CD4-positive, CD25-positive, alpha-beta regulatory T cell (primary cell): ENCODE data around the gene TRUB1. TPM values are rescaled to one million over a fixed set of nuclear protein-coding genes. Genes with fewer than 3 reads are reported as not detected.

Experiments used
- ATAC-seq, 2 donors: fragments of 150-1000 bp; cut with Tn5 transposase; one replicate each; pipeline ENCODE4 v1.10.0; 2021; ENCODE audit warnings: low read depth in 2 of 2, moderate number of reproducible peaks in 2 of 2, moderate library complexity in 1 of 2
- DNase-seq, 3 donors: peaks; one replicate each; pipeline versions ENCODE4 v3.0.0 to v3.0.0-alpha.2; 2012 to 2022; ENCODE audit warnings: mixed read lengths in 1 of 3
- H3K27ac ChIP-seq: one replicate; pipeline ENCODE4 v1.7.0; 2013; ENCODE audit warnings: mild to moderate bottlenecking, low read length; ENCODE audit not compliant: insufficient read depth, poor library complexity, severe bottlenecking
- H3K27me3 ChIP-seq: one replicate; pipeline ENCODE4 v1.7.0; 2013; ENCODE audit warnings: low read length; ENCODE audit not compliant: control insufficient read depth, insufficient read depth
- H3K36me3 ChIP-seq: one replicate; pipeline ENCODE4 v1.7.0; 2013; ENCODE audit warnings: mild to moderate bottlenecking, low read length, moderate library complexity; ENCODE audit not compliant: control insufficient read depth, insufficient read depth
- H3K4me1 ChIP-seq: 2 replicates; pipeline ENCODE4 v1.7.0; 2013; ENCODE audit warnings: mild to moderate bottlenecking, low read length; ENCODE audit not compliant: insufficient read depth, control insufficient read depth, poor library complexity, severe bottlenecking
- H3K4me3 ChIP-seq: one replicate; pipeline ENCODE4 v1.7.0; 2013; ENCODE audit warnings: low read depth, mild to moderate bottlenecking, low read length, moderate library complexity
- H3K9me3 ChIP-seq, 2 experiments: 1 replicate in 1 of 2; 2 replicates in 1 of 2; pipeline ENCODE4 v1.7.0; 2013; ENCODE audit warnings: low read length in 2 of 2, mild to moderate bottlenecking in 1 of 2, moderate library complexity in 1 of 2; ENCODE audit not compliant: control insufficient read depth in 2 of 2
- H3K27ac Mint-ChIP-seq, 3 donors: one replicate each; pipeline ENCODE4 v1.8.0; 2020 to 2022; ENCODE audit warnings: mild to moderate bottlenecking in 3 of 3, mixed read lengths in 3 of 3, moderate library complexity in 2 of 3
- H3K27me3 Mint-ChIP-seq: one replicate; pipeline ENCODE4 v1.8.0; 2022; ENCODE audit warnings: mild to moderate bottlenecking, mixed read lengths
- H3K36me3 Mint-ChIP-seq: one replicate; pipeline ENCODE4 v1.8.0; 2020; ENCODE audit warnings: mixed read lengths
- H3K4me1 Mint-ChIP-seq, 4 donors: one replicate each; pipeline ENCODE4 v1.8.0; 2020 to 2022; ENCODE audit warnings: mixed read lengths in 4 of 4, mild to moderate bottlenecking in 1 of 4
- H3K4me3 Mint-ChIP-seq, 4 donors: one replicate each; pipeline ENCODE4 v1.8.0; 2020 to 2022; ENCODE audit warnings: mild to moderate bottlenecking in 4 of 4, mixed read lengths in 4 of 4, moderate library complexity in 3 of 4
- H3K9me3 Mint-ChIP-seq, 7 donors: one replicate each; pipeline ENCODE4 v1.8.0; 2020 to 2022; ENCODE audit warnings: mixed read lengths in 7 of 7, mild to moderate bottlenecking in 3 of 7, moderate library complexity in 2 of 7
- polyA plus RNA-seq, 4 donors: library from polyadenylated mRNA; unstranded; fragments of 300-500 nt; fragmentation: Illumina TruSeq; gene quantifications; one replicate each; pipeline ENCODE4 v1.2.3, GENCODE V29; 2021
- total RNA-seq: library from RNA; stranded (reverse); gene quantifications from one replicate; pipeline ENCODE4 v1.2.3, GENCODE V29; 2022

The TRUB1 gene
- total and polyA plus RNA-seq, 5 donors from 2014 or later = 7.4 to 12.1 (median 8.0) TPM

DNA sequence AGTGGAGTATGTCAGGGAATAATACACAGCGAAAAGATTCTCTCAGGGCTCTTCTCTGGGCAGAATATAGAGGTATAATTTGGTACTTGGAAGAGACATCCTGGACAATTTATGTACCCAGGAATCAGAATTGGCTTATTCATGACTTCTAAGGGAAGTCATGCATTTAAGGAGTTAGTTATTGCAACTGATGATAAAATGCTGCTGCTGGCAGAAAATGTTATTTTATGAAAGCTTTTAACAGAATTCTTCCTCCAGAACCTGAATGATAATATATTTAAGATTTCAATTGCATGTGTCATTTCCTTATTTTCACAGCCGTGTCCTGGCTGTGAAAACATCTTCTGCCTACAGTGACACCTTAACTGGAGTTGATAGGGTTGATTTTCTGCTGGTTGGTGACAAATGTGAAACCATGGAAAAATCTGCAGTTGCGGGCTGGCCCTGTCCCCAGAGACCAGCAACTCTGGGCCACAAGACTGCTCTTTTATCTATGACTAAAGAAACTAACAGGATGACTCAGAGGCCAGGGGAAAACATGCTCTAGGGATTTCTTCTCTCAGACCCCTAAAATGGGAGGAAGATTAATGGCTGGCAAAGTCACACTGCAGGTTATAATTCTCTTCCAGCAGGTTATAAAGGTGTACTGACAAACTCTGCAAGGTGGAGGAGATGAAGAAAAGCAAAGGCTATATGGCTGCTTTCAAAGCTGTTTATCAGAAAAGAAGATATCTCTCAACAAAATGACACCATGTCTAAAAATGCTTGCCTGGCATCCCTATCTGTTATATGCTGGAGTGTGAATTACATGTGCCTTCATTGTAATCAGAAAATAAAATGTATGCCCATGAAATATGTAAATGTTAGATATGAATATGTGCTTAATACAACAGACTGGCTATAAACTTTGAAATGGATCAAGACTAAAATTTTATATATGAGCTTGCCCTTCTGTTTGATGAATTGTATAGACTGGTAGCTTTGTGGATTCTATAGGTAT, 12.1 kb upstream of the TRUB1 start:
- H3K9me3 ChIP-seq = no peaks in the 10 kb centered on the region
- ATAC-seq = no peak
- H3K4me3 ChIP-seq = no peak overlapping the region
- peak in 1 of 3 donors; percentile 54 for DNase-seq
- no peaks in the 10 kb centered on the region for H3K4me1 ChIP-seq
- no peak overlapping the region for H3K27ac Mint-ChIP-seq
- no peak overlapping the region for H3K27ac ChIP-seq
- peaks cover 0 to under 1% (median 0%) of the 10 kb centered on the region in 4 donors for H3K4me1 Mint-ChIP-seq
- no peak overlapping the region for H3K4me3 Mint-ChIP-seq
- H3K36me3 ChIP-seq = no peaks in the 10 kb centered on the region
- H3K9me3 Mint-ChIP-seq = peaks cover 0 to 3% (median 0%) of the 10 kb centered on the region in 7 donors
- H3K36me3 Mint-ChIP-seq = no peaks in the 10 kb centered on the region
- H3K27me3 ChIP-seq = peaks cover 9% of the 10 kb centered on the region
- H3K27me3 Mint-ChIP-seq = peaks cover 37% of the 10 kb centered on the region

DNA sequence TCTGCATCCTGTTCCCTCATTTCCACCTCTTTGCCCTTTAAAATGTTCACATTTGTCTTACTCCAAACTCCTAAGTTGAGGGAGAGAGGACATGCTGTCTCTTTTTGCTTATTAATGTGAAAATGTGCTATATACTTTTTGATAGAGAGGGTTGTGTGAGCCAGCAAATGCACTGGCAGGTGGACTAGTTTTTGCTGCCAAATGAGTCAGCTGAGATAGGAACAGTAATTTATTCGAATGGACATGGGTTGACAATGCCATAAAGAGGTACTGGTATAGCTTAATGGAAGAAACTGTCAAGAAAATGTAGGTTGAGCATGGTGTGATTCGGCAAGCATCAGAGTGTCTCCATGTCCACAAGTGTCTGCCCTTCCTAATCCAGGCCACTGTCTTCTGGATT, 9.2 kb upstream of the TRUB1 start:
- no peak overlapping the region for H3K4me3 ChIP-seq
- no peaks in the 10 kb centered on the region for H3K9me3 ChIP-seq
- no peaks in the 10 kb centered on the region for H3K4me1 ChIP-seq
- H3K4me1 Mint-ChIP-seq = peaks cover 0 to 1% (median 0%) of the 10 kb centered on the region in 4 donors
- H3K9me3 Mint-ChIP-seq = peaks cover 0 to 3% (median 0%) of the 10 kb centered on the region in 7 donors
- ATAC-seq (no peak), DNase-seq (no peak)
- H3K27ac ChIP-seq = no peak overlapping the region
- H3K4me3 Mint-ChIP-seq = no peak overlapping the region
- H3K27me3 Mint-ChIP-seq = peaks cover 18% of the 10 kb centered on the region
- no peaks in the 10 kb centered on the region for H3K36me3 Mint-ChIP-seq
- no peaks in the 10 kb centered on the region for H3K36me3 ChIP-seq
- H3K27me3 ChIP-seq = peaks cover 8% of the 10 kb centered on the region
- H3K27ac Mint-ChIP-seq = no peak overlapping the region

DNA sequence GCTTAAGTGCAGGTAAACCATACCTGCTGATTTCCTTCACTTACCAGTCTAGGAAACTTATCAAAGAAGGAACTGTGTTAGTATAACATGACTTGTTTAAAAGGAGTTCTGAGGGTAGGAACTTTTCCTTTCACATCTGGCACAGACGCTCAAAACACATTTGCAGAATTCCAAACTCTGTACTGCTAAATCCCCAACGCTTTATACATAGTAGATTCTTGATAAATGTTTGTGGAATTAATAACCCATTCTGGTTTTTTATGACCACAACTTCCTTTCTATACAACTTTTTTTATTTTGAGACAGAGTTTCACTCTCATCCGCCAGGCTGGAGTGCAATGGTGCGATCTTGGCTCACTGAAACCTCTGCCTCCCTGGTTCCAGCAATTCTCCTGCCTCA, 7.7 kb upstream of the TRUB1 start:
- H3K36me3 Mint-ChIP-seq = no peaks in the 10 kb centered on the region
- no peak overlapping the region for H3K27ac ChIP-seq
- no peak for ATAC-seq
- H3K27me3 Mint-ChIP-seq = peaks cover 16% of the 10 kb centered on the region
- no peaks in the 10 kb centered on the region for H3K9me3 ChIP-seq
- H3K27ac Mint-ChIP-seq = no peak overlapping the region
- H3K36me3 ChIP-seq = no peaks in the 10 kb centered on the region
- H3K27me3 ChIP-seq = peaks cover 4% of the 10 kb centered on the region
- H3K4me3 Mint-ChIP-seq = no peak overlapping the region
- no peak overlapping the region for H3K4me3 ChIP-seq
- no peak for DNase-seq
- peaks cover 0 to 1% (median 0%) of the 10 kb centered on the region in 4 donors for H3K4me1 Mint-ChIP-seq
- H3K9me3 Mint-ChIP-seq = peaks cover 0 to 3% (median 0%) of the 10 kb centered on the region in 7 donors
- H3K4me1 ChIP-seq = no peaks in the 10 kb centered on the region

DNA sequence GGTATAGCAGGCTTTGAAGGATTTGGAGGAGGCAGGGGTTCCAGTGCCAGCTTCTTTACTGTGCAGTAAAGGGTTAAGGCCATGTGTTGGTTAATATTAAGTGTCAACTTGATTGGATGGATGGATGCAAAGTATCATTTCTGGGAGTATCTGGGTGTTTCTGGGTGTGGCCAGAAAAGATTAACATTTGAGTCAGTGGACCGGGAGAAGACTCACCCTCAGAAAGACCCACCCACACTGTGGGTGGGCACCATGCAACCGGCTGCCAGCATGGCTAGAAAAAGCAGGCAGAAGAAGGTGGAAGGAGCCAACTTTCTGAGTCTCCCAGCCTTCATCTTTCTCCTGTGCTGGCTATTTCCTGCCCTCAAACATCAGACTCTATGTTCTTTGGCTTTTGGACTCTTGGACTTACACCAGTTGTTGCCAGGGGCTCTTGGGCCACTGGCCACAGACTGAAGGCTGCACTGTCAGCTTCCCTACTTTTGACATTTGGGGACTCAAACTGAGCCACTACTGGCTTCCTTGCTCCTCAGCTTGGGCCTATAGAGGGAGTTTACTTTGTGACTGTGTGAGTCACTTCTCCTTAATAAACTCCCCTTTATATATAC, 6.8 kb upstream of the TRUB1 start:
- no peak for ATAC-seq
- peaks cover 0 to 1% (median 0%) of the 10 kb centered on the region in 4 donors for H3K4me1 Mint-ChIP-seq

DNA sequence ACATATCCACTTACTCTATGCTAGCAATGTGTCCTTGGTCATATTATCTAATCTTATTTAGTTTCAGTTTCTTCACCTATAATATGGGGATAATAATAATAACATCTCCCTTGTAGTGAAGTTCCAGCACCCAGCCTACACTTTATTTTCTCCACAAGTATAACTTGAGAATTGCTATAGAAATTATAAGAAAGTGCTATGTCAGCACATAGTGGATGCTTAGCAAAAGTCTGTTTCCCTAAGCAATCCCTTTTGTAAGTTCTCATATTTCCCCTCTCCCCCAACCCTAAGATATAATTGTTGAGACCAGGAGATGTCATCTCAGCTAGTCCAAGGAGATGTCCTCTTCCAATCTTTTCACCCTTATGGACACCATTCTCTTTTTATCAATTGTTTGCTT, 5.8 kb upstream of the TRUB1 start:
- Histone ChIP-seq H3K27ac (no peak overlapping the region), H3K36me3 (no peaks in the 10 kb centered on the region), H3K4me3 (no peak overlapping the region), H3K27me3 (peaks cover 2% of the 10 kb centered on the region), H3K4me1 (no peaks in the 10 kb centered on the region), H3K9me3 (no peaks in the 10 kb centered on the region)
- H3K4me3 Mint-ChIP-seq = no peak overlapping the region
- no peak overlapping the region for H3K27ac Mint-ChIP-seq
- H3K4me1 Mint-ChIP-seq = peaks cover 0 to 3% (median under 1%) of the 10 kb centered on the region in 4 donors
- H3K9me3 Mint-ChIP-seq = peaks cover 0 to 3% (median 0%) of the 10 kb centered on the region in 7 donors
- no peak for DNase-seq
- H3K27me3 Mint-ChIP-seq = peaks cover 8% of the 10 kb centered on the region
- no peak for ATAC-seq
- no peaks in the 10 kb centered on the region for H3K36me3 Mint-ChIP-seq

More for the DNA sequence above, 6.8 kb upstream of the TRUB1 start:
- Mint-ChIP-seq H3K27ac (no peak overlapping the region), H3K27me3 (peaks cover 8% of the 10 kb centered on the region), H3K4me3 (no peak overlapping the region), H3K36me3 (no peaks in the 10 kb centered on the region), H3K9me3 (peaks cover 0 to 3% (median 0%) of the 10 kb centered on the region in 7 donors)
- DNase-seq = no peak
- no peaks in the 10 kb centered on the region for H3K4me1 ChIP-seq
- peaks cover 2% of the 10 kb centered on the region for H3K27me3 ChIP-seq
- H3K9me3 ChIP-seq = no peaks in the 10 kb centered on the region
- H3K27ac ChIP-seq = no peak overlapping the region
- H3K36me3 ChIP-seq = no peaks in the 10 kb centered on the region
- no peak overlapping the region for H3K4me3 ChIP-seq

DNA sequence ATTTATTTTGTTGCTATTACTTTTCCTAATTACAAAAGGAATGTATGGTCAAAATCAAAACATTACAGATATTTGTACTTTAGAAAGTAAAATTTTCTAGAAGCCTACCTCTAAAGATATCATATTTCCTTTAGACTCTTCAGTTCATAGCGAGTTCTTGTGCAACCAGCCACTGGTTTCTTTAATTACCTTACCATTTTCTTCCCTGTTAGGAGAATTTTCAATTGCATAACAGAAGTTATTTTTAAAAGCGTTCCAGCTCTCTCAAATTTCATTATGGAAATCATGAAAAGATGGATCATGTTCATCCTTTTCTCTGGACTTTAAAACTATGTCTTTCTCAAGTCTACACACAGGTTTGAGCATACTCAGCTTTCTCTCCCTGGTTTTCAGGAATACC, 5.0 kb upstream of the TRUB1 start:
- Histone ChIP-seq H3K27ac (no peak overlapping the region), H3K27me3 (peaks cover 2% of the 10 kb centered on the region), H3K9me3 (no peaks in the 10 kb centered on the region), H3K4me3 (no peak overlapping the region), H3K4me1 (no peaks in the 10 kb centered on the region), H3K36me3 (no peaks in the 10 kb centered on the region)
- Mint-ChIP-seq H3K27me3 (peaks cover 4% of the 10 kb centered on the region), H3K4me1 (peaks cover 3 to 6% (median 5%) of the 10 kb centered on the region in 4 donors), H3K4me3 (no peak overlapping the region), H3K9me3 (peaks cover 0 to 3% (median 0%) of the 10 kb centered on the region in 7 donors), H3K36me3 (no peaks in the 10 kb centered on the region), H3K27ac (no peak overlapping the region)
- DNase-seq (no peak), ATAC-seq (no peak)

DNA sequence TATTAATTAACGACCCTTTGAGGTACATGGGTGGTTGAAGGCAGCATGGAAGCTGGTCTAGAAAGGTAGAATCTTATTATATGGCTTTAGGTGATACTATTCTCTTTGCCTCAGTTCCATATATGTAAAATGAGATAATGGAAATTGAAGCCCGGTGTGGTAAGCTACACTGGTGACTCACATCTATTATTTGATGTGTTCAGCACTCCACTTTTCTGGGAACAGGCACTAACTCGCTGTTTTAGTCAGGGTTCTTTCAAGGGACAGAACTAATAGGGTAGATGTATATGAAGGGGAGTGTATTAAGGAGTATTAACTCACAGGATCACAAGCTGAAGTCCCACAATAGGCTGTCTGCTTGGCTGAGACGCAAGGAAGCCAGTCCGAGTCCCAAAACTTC, 4.4 kb upstream of the TRUB1 start:
- ATAC-seq = no peak
- no peak overlapping the region for H3K4me3 ChIP-seq

More for the DNA sequence above, 4.4 kb upstream of the TRUB1 start:
- Mint-ChIP-seq H3K36me3 (no peaks in the 10 kb centered on the region), H3K4me3 (peak overlapping the region in 1 of 4 donors; percentile 36), H3K27ac (peak overlapping the region in 1 of 3 donors; percentile 41), H3K4me1 (peaks cover 4 to 11% (median 10%) of the 10 kb centered on the region in 4 donors), H3K9me3 (peaks cover 0 to 3% (median 0%) of the 10 kb centered on the region in 7 donors), H3K27me3 (peaks cover 4% of the 10 kb centered on the region)
- Histone ChIP-seq H3K27me3 (peaks cover 2% of the 10 kb centered on the region), H3K9me3 (no peaks in the 10 kb centered on the region), H3K36me3 (no peaks in the 10 kb centered on the region), H3K27ac (no peak overlapping the region), H3K4me1 (peaks cover 2% of the 10 kb centered on the region)
- peak in 1 of 3 donors; percentile 27 for DNase-seq
